Endothelial cell of umbilical vein (primary cell): ENCODE data around the gene LDLRAD2. TPM values are rescaled to one million over a fixed set of nuclear protein-coding genes. Genes with fewer than 3 reads are reported as not detected.

Experiments
- BruUV-seq: library from RNA; stranded (reverse); fragments of 400-500 nt; replicated peaks from 2 replicates; lab custom pipeline; 2021; lab: Mats Ljungman, UMichigan
- CTCF ChIA-PET: fragments of 300-600, 350-600 bp; sonication (Branson Sonifier 250); formaldehyde crosslinking; loops from one replicate; lab custom pipeline; 2021; ENCODE audit warnings: antibody characterized with exemption, inconsistent platforms; lab: Charles Lee
- POLR2A ChIA-PET: fragments of 300-600, 350-600 bp; sonication (Branson Sonifier 250); formaldehyde crosslinking; loops from one replicate; lab custom pipeline; 2021; ENCODE audit warnings: antibody characterized with exemption, inconsistent platforms; lab: Charles Lee
- DNase-seq: peaks from one replicate; pipeline ENCODE4 v3.0.0-alpha.2; 2011; ENCODE audit warnings: low read depth, low spot score
- FAIRE-seq: peaks from 2 replicates; lab custom pipeline; 2011; peaks lifted over from hg19 to GRCh38; lab: Jason Lieb, UNC
- H2AFZ ChIP-seq: 2 replicates; pipeline ENCODE4 v1.6.0; 2012; ENCODE audit warnings: low read depth, low read length, control low read depth, inconsistent platforms
- H3K27ac ChIP-seq: 2 replicates; pipeline ENCODE4 v1.5.1; 2011; ENCODE audit warnings: low read depth, mild to moderate bottlenecking, control low read depth, low read length, moderate library complexity; ENCODE audit not compliant: insufficient read depth
- H3K27me3 ChIP-seq, 2 experiments: 2 replicates each; pipeline versions ENCODE4 v1.6.0 to v1.6.1; 2011; ENCODE audit warnings: low read length in 2 of 2, mixed read lengths in 1 of 2; ENCODE audit not compliant: control insufficient read depth in 2 of 2, insufficient read depth in 2 of 2
- H3K36me3 ChIP-seq, 2 experiments: 2 replicates in 1 of 2; 3 replicates in 1 of 2; pipeline ENCODE4 v1.5.1; 2011; ENCODE audit warnings: low read length in 2 of 2, mild to moderate bottlenecking in 1 of 2, moderate library complexity in 1 of 2; ENCODE audit not compliant: control insufficient read depth in 2 of 2, insufficient read depth in 2 of 2; ENCODE audit errors: extremely low read depth in 1 of 2
- H3K4me1 ChIP-seq: 3 replicates; pipeline ENCODE4 v1.5.1; 2011; ENCODE audit warnings: mild to moderate bottlenecking, low read length; ENCODE audit not compliant: control insufficient read depth, insufficient read depth; ENCODE audit errors: extremely low read depth
- H3K4me2 ChIP-seq: 2 replicates; pipeline ENCODE4 v1.6.1; 2011; ENCODE audit warnings: low read length, control low read depth, mixed read lengths; ENCODE audit not compliant: insufficient read depth
- H3K4me3 ChIP-seq, 3 experiments: fragments of 200-600 bp in 1 of 3; sonication (generic), shearing (Covaris generic) in 1 of 3; replicated peaks in 1 of 3; 2 replicates each; pipeline ENCODE4 v1.5.1; 2011 to 2016; ENCODE audit warnings: control low read depth in 3 of 3, low read length in 3 of 3, mild to moderate bottlenecking in 2 of 3, inconsistent platforms in 1 of 3, low read depth in 1 of 3, moderate library complexity in 1 of 3; ENCODE audit not compliant: insufficient read depth in 1 of 3
- H3K79me2 ChIP-seq: 2 replicates; pipeline ENCODE4 v1.6.0; 2012; ENCODE audit warnings: low read length, inconsistent platforms; ENCODE audit not compliant: control insufficient read depth, insufficient read depth
- H3K9ac ChIP-seq: replicated peaks from 2 replicates; pipeline ENCODE3; 2011; ENCODE audit warnings: low read length, control low read depth; ENCODE audit not compliant: insufficient read depth; ENCODE audit errors: extremely low read depth
- H3K9me1 ChIP-seq: replicated peaks from 3 replicates; pipeline ENCODE4 v1.6.0; 2011; ENCODE audit warnings: mild to moderate bottlenecking, low read length; ENCODE audit not compliant: control insufficient read depth, insufficient read depth; ENCODE audit errors: extremely low read depth
- H3K9me3 ChIP-seq: replicated peaks from 2 replicates; pipeline ENCODE4 v1.5.1; 2012; ENCODE audit warnings: low read length, inconsistent platforms; ENCODE audit not compliant: control insufficient read depth, insufficient read depth
- H4K20me1 ChIP-seq: replicated peaks from 2 replicates; pipeline ENCODE3; 2011; ENCODE audit warnings: mild to moderate bottlenecking, low read length; ENCODE audit not compliant: control insufficient read depth, insufficient read depth; ENCODE audit errors: extremely low read depth
- CTCF ChIP-seq, 2 donors: IDR thresholded peaks; 1 replicate in 1 of 2; 2 replicates in 1 of 2; pipeline ENCODE4 v1.5.1; 2011; ENCODE audit warnings: low read length in 2 of 2, mild to moderate bottlenecking in 2 of 2, moderate library complexity in 2 of 2, control low read depth in 1 of 2, inconsistent platforms in 1 of 2, low read depth in 1 of 2; ENCODE audit not compliant: insufficient read depth in 1 of 2; ENCODE audit errors: extremely low read depth in 1 of 2
- EZH2 ChIP-seq: IDR thresholded peaks from 2 replicates; pipeline ENCODE4 v1.6.1; 2012; ENCODE audit warnings: borderline replicate concordance, low read depth, mild to moderate bottlenecking, moderate library complexity, low read length, inconsistent platforms; ENCODE audit not compliant: severe bottlenecking
- FOS ChIP-seq: IDR thresholded peaks from 2 replicates; pipeline ENCODE4 v1.6.1; 2011; ENCODE audit warnings: mild to moderate bottlenecking, low read length, moderate library complexity, borderline replicate concordance; ENCODE audit not compliant: insufficient read depth
- MYC ChIP-seq: IDR thresholded peaks from one replicate; pipeline ENCODE4 v1.6.1; 2011; ENCODE audit warnings: mild to moderate bottlenecking, low read depth, low read length
- POLR2A ChIP-seq: IDR thresholded peaks from 2 replicates; pipeline ENCODE4 v1.6.1; 2012; ENCODE audit warnings: low read depth, mild to moderate bottlenecking, control low read depth, low read length
- POLR2AphosphoS5 ChIP-seq: IDR thresholded peaks from 2 replicates; pipeline ENCODE4 v1.6.1; 2012; ENCODE audit warnings: low read depth, mild to moderate bottlenecking, control low read depth, low read length, moderate library complexity; ENCODE audit not compliant: insufficient read depth
- dilution Hi-C: fragments of 300-500 bp; cut with MboI; formaldehyde crosslinking; loops from one replicate; pipeline ENCODE4 v1.15.0; 2019; ENCODE audit warnings: low sequenced_read_pairs; ENCODE audit not compliant: extremely low pct_ligation_motif_present
- intact Hi-C: fragments of 100-400 bp; cut with micrococcal nuclease; formaldehyde crosslinking; loops from one replicate; pipeline ENCODE4 v1.10.0; 2022
- polyA plus RNA-seq, 4 experiments: library from polyadenylated mRNA; depleted of rRNA in 3 of 4; stranded (reverse) in 3 of 4; unstranded in 1 of 4; fragments of >200 nt; gene quantifications; 2 replicates each; pipeline versions ENCODE4 v1.2.1 to v1.2.3, GENCODE V29; 2011 to 2012; ENCODE audit warnings: missing spikeins in 1 of 4
- total RNA-seq: library from RNA; stranded (reverse); gene quantifications from 2 replicates; pipeline ENCODE4 v1.2.3, GENCODE V29; 2021

Gene LDLRAD2
- total and polyA plus RNA-seq, 2 donors (not counting 3 experiments of a cell fraction or from before 2014, with no cell fraction given) = 0.44 TPM; not detected in 1

GRCh38 chr1:21833392-21833976 lies 21.4 kb downstream of the LDLRAD2 start:
- Histone ChIP-seq H4K20me1 (no peaks in the 10 kb centered on the region), H3K27ac (no peak overlapping the region), H3K27me3 (no peaks in the 10 kb centered on the region), H3K4me3 (no peak overlapping the region), H3K36me3 (peaks cover 73 to 89% of the 10 kb centered on the region in 2 experiments), H3K9me1 (no peaks in the 10 kb centered on the region), H3K9ac (no peak overlapping the region), H3K4me2 (no peak overlapping the region), H3K9me3 (no peaks in the 10 kb centered on the region), H3K79me2 (peaks cover 26% of the 10 kb centered on the region), H3K4me1 (no peaks in the 10 kb centered on the region), H2AFZ (no peak overlapping the region)
- intact Hi-C loops = no loop called here
- BruUV-seq = TSS peak; percentile 12
- dilution Hi-C loops = no loop called here
- DNase-seq (no peak), FAIRE-seq (no peak)
- ChIA-PET POLR2A (no interaction called here), CTCF (no interaction called here)
- no peak for TF ChIP-seq CTCF (IDR thresholded peaks at IDR 0.05; ENCODE audit: extremely low read depth in 1 of 2, insufficient read depth in 1 of 2, low read depth in 1 of 2, low read length in 2 of 2)
- TF ChIP-seq FOS = no peak
- no peak for TF ChIP-seq POLR2AphosphoS5
- peak; percentile 25 for TF ChIP-seq POLR2A

- H4K20me1 ChIP-seq = no peaks in the 10 kb centered on the region
- CTCF ChIA-PET = no interaction called here
- no peak for DNase-seq
- no peaks in the 10 kb centered on the region for H3K27me3 ChIP-seq
- H3K9me3 ChIP-seq = no peaks in the 10 kb centered on the region
- no peak for FAIRE-seq
- intact Hi-C loops = no loop called here
- H3K79me2 ChIP-seq = peaks cover 26% of the 10 kb centered on the region
- no TSS peak for BruUV-seq
- no peak overlapping the region for H3K4me3 ChIP-seq
- H3K9me1 ChIP-seq = no peaks in the 10 kb centered on the region
- peaks cover 74 to 89% of the 10 kb centered on the region in 2 experiments for H3K36me3 ChIP-seq
- no peak overlapping the region for H3K27ac ChIP-seq
- no peak overlapping the region for H3K9ac ChIP-seq
- TF ChIP-seq MYC (no peak), CTCF (IDR thresholded peaks at IDR 0.05; ENCODE audit: extremely low read depth in 1 of 2, insufficient read depth in 1 of 2, low read depth in 1 of 2, low read length in 2 of 2) (peak in 1 of 2 donors; percentile 10), POLR2A (no peak), EZH2 (no peak)
- no peak overlapping the region for H2AFZ ChIP-seq
- H3K4me1 ChIP-seq = no peaks in the 10 kb centered on the region
- no peak overlapping the region for H3K4me2 ChIP-seq
- dilution Hi-C loops = no loop called here
- POLR2A ChIA-PET = no interaction called here
These were observed 22.0 kb downstream of the LDLRAD2 start for GRCh38 chr1:21834094-21834493.
